Left cardiac atrium (tissue), 4 donors: ENCODE data around the gene MEI1. TPM values are rescaled to one million over a fixed set of nuclear protein-coding genes. Genes with fewer than 3 reads are reported as not detected.
A peak's percentile ranks its signal among the peaks of the same experiment; 100 is the strongest.
"Not testable (repeated sequence)": the region's sequence is repeated elsewhere in the genome, so short reads cannot be mapped to it uniquely, and the experiment has no call there.

ENCODE experiments used
- ATAC-seq, 2 donors: fragments of 200-7000 bp; cut with Tn5 transposase; one replicate each; pipeline ENCODE4 v1.9.1; 2020; ENCODE audit warnings: mild to moderate bottlenecking in 2 of 2, moderate library complexity in 2 of 2
- DNase-seq: peaks from one replicate; pipeline ENCODE4 v3.0.0-alpha.2; 2020
- intact Hi-C, 2 donors: fragments of 100-400 bp; cut with DNase I; formaldehyde crosslinking; loops; one replicate each; pipeline versions ENCODE4 v1.14.1 to v1.15.1; 2022 to 2023
- long read RNA-seq: library from polyadenylated mRNA; unstranded; transcript quantifications from one replicate; pipeline ENCODE4 v2.0.0, GENCODE V29; 2021
- total RNA-seq, 2 donors: library from RNA; stranded (reverse); fragmentation: NEBNext Ultra II Directional; extraction: Animal tissue kit (Norgen Biotek cat#: 25700); gene quantifications; one replicate each; pipeline ENCODE4 v1.2.1, GENCODE V29; 2021
- donor health status: DM: no; HTN: yes; CAD: no.
- donor health status: DM: no; HTN: yes; CAD: no; lungs with severe emphysema.
- donor health status: DM: yes; HTN: yes; CAD: no.
- donor health status: Dilated cardiomyopathy.

MEI1 gene, protein sequence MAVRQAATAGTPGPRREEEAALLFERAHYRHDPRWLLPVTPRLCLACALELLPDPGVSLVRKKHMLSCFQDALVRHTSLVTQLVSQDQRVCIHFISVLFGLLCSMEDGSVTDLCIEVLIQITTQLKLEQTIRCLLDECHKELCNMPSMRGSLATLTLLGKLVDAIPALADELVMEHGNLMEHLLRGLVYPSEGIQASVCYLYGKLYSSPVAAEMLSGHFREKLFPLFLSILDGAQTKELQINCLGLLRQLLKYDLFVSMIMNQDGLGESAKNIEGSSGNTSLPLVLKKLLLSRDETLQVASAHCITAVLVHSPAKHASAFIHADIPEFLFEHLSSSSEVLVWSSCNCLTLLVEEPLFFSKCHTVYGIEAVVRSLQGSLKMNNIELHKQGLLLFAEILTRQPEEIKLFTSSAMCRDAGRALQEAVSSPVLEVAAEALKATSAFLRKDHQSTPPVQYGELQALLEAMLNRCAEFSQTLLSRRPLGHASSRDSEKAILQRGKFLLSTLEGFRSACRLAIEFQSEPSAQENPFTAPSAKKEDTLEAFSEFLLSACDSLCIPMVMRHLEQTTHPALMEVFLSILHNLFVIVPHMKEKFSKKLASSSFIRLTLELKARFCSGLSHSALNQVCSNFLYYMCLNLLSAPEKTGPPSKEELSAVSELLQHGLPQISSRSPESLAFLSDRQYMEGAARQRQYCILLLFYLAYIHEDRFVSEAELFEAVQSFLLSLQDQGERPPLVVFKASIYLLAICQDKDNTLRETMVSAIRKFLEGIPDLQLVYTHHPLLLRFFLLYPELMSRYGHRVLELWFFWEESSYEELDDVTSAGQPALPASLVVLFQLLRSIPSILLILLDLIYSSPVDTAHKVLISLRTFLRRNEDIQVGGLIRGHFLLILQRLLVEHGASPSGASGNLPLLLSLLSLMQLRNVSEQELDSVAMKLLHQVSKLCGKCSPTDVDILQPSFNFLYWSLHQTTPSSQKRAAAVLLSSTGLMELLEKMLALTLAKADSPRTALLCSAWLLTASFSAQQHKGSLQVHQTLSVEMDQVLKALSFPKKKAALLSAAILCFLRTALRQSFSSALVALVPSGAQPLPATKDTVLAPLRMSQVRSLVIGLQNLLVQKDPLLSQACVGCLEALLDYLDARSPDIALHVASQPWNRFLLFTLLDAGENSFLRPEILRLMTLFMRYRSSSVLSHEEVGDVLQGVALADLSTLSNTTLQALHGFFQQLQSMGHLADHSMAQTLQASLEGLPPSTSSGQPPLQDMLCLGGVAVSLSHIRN
- 1 to 10 TPM in 1 of 2 donors, under 1 TPM in 1; 0.42 to 1.7 TPM for total RNA-seq
- long read RNA-seq, partial matches to known transcripts: 0 of 1 reads
- long read RNA-seq, other reads (novel, unspliced or antisense): 0 of 1 reads

- ATAC-seq: peak; percentile 78 to 81
- intact Hi-C loops: loop anchor here (5.0 to 10.0 kb wide), 4 partner anchors 105 to 243 kb away; partner anchors contain the start of genes CCDC134 (in 1 of the 2) and TNFRSF13C (in 1 of the 2)
- DNase-seq: peak; percentile 92
Observed at GRCh38 chr22:41699264-41700107, at the start of gene MEI1. MEI1 (plus strand) TSS chr22:41699503; CDS start chr22:41699539, 36 bp downstream.

GRCh38 chr22:41650229-41650628 is 49.1 kb upstream of the MEI1 start:
- intact Hi-C loops: no loop called here
- no peak for ATAC-seq

DNA sequence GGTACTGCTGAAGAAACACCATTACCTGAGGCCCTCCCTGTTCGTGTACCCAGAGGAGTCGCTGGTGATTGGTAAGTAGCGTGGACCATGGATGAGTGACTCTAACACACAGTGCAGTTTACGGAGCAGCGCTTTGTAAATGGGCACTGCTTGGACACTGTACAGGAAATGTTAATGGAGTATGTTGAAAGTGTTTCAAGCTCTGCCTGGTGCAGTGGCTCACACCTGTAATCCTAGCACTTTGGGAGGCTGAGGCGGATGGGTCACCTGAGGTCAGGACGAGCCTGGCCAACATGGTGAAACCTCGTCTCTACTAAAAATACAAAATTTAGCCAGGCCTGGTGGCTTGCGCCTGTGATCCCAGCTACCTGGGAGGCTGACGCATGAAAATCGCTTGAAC is 48.5 kb upstream of the MEI1 start:
- intact Hi-C loops: no loop called here
- no peak for DNase-seq
- ATAC-seq: no peak

More at GRCh38 chr22:41650229-41650628, 49.1 kb upstream of the MEI1 start:
- no peak for DNase-seq

DNA sequence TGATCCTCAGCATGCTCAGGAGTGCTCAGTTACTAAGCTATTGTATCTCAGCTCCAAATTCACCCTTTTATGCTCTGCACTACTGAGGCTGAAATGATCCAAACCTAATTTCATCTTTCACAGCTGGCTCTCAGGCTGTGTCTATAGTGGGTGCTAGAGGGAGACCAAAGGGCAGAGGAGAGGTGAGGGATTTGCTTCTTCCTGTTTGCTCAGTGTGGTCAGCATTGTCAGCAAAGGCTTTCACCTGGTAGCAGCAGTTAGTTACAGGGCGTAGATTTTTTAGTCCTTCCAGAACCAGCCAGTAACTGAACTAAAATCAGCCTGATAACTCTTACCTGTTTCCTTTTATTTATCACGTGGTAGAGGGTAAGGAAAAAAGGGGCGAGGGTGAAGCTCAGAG is 45.0 kb upstream of the MEI1 start:
- no peak for ATAC-seq
- intact Hi-C loops: no loop called here
- no peak for DNase-seq

DNA sequence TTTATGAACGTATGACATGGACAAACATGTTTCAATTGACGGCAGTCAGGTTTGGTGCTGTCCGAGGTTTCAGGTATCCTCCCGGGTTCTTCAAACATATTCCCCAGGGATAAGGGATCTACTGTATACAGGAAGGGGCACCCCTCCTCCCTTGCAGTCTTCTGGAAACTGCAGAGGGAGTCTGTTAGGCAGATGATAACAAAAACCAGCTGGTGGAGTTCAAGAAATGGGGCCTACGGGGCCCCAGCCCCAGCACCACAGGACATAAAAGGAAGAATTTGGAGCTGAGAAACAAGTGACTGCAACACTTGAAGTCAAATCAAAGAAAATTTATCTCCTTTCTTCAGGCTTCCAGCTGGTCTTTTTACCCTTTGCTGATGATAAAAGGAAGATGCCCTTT is 42.7 kb upstream of the MEI1 start:
- intact Hi-C loops: no loop called here
- ATAC-seq: no peak
- no peak for DNase-seq

GRCh38 chr22:41657709-41658108 is 41.6 kb upstream of the MEI1 start:
- intact Hi-C loops: no loop called here
- DNase-seq: no peak
- ATAC-seq: no peak

GRCh38 chr22:41658869-41659268 is 40.4 kb upstream of the MEI1 start:
- intact Hi-C loops: no loop called here
- no peak for DNase-seq
- ATAC-seq: no peak

GRCh38 chr22:41659941-41660340 is 39.4 kb upstream of the MEI1 start:
- DNase-seq: no peak
- peak; percentile 70 to 73 for ATAC-seq
- intact Hi-C loops: no loop called here

DNA sequence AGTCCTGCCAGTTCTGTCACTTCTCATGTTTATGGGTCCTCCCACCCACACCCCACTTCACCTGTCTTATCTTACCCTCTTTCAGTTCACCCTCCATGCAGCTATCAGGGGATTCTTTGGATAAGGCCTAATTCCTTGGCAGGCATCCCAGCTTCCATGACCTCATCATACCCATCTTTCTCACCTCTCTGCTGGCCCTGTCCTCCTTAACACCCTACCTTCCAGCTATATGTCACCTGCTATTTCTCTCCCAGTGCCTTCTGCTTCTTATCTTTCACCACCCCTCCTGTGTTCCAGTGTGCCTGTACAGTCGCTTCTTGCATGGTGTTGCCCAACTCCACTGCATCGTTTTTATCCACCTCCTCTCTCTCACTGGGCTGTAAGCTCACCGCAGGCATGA is 38.9 kb upstream of the MEI1 start:
- DNase-seq (peak; percentile 67), ATAC-seq (peak; percentile 93 to 94)
- intact Hi-C loops: no loop called here

GRCh38 chr22:41661088-41661487 is 38.2 kb upstream of the MEI1 start:
- ATAC-seq: peak in 1 of 2 donors; percentile 10
- intact Hi-C loops: no loop called here
- no peak for DNase-seq

DNA sequence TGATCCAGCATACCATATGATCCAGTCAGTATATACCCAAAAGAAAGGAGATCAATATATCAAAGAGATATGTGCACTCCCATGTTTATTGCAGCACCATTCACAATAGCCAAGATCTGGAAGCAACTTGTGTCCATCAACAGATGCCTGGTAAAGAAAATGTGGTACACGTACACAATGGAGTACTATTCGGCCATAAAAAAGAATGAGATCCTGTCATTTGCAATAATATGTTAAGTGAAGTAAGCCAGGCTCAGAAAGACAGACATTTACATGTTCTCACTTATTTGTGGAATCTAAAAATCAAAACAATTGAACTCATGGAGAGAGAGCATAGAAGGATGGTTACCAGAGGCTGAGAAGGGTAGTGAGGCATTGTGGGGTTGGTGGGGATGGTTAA is 37.6 kb upstream of the MEI1 start:
- ATAC-seq (no peak), DNase-seq (no peak)
- intact Hi-C loops: no loop called here

GRCh38 chr22:41663594-41663993 is 35.7 kb upstream of the MEI1 start:
- ATAC-seq, intact Hi-C loops, DNase-seq: not testable (repeated sequence)

DNA sequence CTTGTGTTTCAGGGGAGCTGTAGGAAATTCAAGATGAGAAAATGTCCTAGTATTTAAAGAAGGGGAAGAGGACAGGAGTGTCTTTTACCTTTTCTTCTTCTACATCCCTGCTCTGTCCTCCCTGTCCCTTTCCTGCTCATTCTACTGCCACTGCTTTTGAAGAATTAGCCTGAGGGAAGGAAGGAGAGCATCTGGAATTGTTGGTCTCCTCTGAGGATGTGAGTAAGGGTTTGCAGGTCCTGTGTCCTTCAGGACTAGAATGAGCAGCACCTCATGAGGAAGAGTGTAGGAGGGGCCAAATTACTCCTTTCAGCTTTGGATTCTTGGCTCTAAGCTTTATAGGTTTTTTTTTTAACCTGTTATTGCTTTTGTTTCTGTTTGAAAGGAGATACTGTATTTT is 34.8 kb upstream of the MEI1 start:
- DNase-seq (no peak), ATAC-seq (no peak)
- intact Hi-C loops: no loop called here

GRCh38 chr22:41664951-41665350 is 34.4 kb upstream of the MEI1 start:
- intact Hi-C loops: no loop called here
- DNase-seq (no peak), ATAC-seq (no peak)

DNA sequence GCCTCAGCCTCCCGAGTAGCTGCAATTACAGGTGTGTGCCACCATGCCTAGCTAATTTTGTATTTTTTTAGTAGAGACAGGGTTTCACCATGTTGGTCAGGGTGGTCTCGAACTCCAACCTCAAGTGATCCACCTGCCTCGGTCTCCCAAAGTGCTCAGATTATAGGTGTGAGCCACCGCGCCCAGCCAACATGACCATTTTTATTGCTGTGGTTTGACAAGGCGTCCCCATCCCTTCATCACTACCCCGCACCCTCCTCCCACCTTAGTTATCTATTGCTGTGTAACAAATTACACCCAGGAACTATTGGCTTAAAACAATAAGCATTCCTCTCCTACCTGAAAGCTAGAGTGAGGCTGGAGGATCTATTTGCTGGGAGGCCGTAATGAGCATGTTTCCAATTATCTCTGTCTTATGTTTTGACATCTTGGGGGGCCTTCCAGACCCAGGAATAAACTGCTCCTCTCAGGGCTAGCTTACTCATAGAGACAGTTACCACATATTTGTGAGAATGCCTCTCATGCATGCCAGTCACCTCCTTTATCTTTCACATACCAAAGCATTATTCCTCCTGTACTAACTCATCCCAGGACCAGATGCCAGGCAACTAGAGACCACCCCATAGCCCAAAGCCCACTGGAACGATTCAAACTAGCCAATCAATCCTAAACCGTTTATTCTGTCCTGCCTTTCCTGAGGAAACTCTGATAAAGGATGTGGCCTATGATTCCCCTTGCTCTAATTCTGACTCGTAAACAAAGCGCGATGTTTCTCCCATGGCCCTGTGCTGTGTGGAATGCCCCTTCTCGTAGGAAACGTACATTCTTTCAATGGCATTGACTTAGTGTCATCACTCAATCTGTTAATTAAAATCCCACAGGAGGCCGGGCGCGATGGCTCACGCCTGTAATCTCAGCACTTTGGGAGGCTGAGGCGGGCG is 30.1 kb upstream of the MEI1 start:
- no peak for DNase-seq
- ATAC-seq: no peak
- intact Hi-C loops: no loop called here

- DNase-seq, intact Hi-C loops, ATAC-seq: not testable (repeated sequence)
Observed at GRCh38 chr22:41672096-41672495, 27.2 kb upstream of the MEI1 start.
